ENCODE measurements around the gene KIAA1958. TPM values are rescaled to one million over a fixed set of nuclear protein-coding genes. Genes with fewer than 3 reads are reported as not detected.

Gene KIAA1958
- total and polyA plus RNA-seq, 2 experiments from 2014 or later = 9.4 to 41.7 TPM

DNA sequence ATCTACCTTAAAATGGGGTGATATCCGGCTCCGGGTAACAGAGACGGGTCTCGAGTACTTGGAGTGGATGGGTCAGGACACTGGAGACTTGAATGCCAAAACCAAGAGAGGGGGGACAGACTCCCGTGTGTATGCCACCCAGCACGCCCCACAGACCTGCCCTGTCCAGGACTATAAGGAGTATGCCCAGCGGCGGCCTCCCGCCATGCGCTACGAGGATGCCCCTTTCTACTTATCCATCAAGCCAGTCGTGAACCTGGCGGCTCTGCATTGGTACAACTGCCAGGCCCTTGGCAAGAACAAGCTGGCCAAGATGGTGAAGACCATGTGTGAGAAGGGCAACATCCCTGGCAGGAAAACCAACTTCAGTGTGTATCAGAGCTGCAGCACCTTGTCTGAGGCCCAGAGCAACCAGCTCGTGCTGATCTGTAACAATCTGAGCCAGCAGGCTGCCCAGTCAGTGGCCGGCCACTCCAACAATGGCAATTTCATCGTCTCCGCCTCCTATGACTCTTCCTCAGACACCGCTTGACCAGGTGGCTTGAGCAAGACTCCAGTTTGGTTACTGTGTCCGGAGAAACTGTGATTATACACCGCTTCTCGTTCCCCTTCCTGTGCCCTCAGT is 131.9 kb downstream of the KIAA1958 start:
- peak; percentile 73 for ATAC-seq
- Histone ChIP-seq H3K27me3 (ENCODE audit: insufficient read depth) (no peaks in the 10 kb centered on the region), H3F3A (replicated peaks; ENCODE audit: low read depth) (no peaks in the 10 kb centered on the region), H3K79me2 (replicated peaks; ENCODE audit: insufficient read depth) (peaks cover 20% of the 10 kb centered on the region), H4K20me1 (replicated peaks; ENCODE audit: insufficient read depth) (no peaks in the 10 kb centered on the region; the same call in none of the 2 replicates), H2AFZ (no peak overlapping the region), H3K36me3 (ENCODE audit: insufficient read depth) (no peaks in the 10 kb centered on the region), H3K4me2 (no peak overlapping the region), H3K27ac (ENCODE audit: low read depth) (no peak overlapping the region), H3K4me1 (ENCODE audit: insufficient read depth) (peaks cover 25% of the 10 kb centered on the region), H3K9me2 (ENCODE audit: insufficient read depth) (no peaks in the 10 kb centered on the region), H3K4me3 (no peak overlapping the region)
- H3K36me3 Mint-ChIP-seq (ENCODE audit: low read depth) = no peaks in the 10 kb centered on the region
- TF ChIP-seq ZNF331 (CRISPR knock-in tag; IDR thresholded peaks at IDR 0.05; ENCODE audit: low read depth) = no peak
- TF ChIP-seq NANOG (IDR thresholded peaks at IDR 0.05; ENCODE audit: borderline replicate concordance) = no peak
- no peak for TF ChIP-seq CREB1 (CRISPR knock-in tag; IDR thresholded peaks at IDR 0.05; ENCODE audit: low read depth)
- TF ChIP-seq, protein P1, sequence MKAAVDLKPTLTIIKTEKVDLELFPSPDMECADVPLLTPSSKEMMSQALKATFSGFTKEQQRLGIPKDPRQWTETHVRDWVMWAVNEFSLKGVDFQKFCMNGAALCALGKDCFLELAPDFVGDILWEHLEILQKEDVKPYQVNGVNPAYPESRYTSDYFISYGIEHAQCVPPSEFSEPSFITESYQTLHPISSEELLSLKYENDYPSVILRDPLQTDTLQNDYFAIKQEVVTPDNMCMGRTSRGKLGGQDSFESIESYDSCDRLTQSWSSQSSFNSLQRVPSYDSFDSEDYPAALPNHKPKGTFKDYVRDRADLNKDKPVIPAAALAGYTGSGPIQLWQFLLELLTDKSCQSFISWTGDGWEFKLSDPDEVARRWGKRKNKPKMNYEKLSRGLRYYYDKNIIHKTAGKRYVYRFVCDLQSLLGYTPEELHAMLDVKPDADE (IDR thresholded peaks at IDR 0.05) = no peak
- no peak for TF ChIP-seq EZH2phosphoT487 (IDR thresholded peaks at IDR 0.05; ENCODE audit: unreplicated experiment)
- TF ChIP-seq ZNF114 (CRISPR knock-in tag; IDR thresholded peaks at IDR 0.05) = no peak
- no peak for TF ChIP-seq POLR2AphosphoS5 (IDR thresholded peaks at IDR 0.05; ENCODE audit: low read depth)
- TF ChIP-seq JUNB (IDR thresholded peaks at IDR 0.05; ENCODE audit: unreplicated experiment) = no peak
- TF ChIP-seq, protein P2, sequence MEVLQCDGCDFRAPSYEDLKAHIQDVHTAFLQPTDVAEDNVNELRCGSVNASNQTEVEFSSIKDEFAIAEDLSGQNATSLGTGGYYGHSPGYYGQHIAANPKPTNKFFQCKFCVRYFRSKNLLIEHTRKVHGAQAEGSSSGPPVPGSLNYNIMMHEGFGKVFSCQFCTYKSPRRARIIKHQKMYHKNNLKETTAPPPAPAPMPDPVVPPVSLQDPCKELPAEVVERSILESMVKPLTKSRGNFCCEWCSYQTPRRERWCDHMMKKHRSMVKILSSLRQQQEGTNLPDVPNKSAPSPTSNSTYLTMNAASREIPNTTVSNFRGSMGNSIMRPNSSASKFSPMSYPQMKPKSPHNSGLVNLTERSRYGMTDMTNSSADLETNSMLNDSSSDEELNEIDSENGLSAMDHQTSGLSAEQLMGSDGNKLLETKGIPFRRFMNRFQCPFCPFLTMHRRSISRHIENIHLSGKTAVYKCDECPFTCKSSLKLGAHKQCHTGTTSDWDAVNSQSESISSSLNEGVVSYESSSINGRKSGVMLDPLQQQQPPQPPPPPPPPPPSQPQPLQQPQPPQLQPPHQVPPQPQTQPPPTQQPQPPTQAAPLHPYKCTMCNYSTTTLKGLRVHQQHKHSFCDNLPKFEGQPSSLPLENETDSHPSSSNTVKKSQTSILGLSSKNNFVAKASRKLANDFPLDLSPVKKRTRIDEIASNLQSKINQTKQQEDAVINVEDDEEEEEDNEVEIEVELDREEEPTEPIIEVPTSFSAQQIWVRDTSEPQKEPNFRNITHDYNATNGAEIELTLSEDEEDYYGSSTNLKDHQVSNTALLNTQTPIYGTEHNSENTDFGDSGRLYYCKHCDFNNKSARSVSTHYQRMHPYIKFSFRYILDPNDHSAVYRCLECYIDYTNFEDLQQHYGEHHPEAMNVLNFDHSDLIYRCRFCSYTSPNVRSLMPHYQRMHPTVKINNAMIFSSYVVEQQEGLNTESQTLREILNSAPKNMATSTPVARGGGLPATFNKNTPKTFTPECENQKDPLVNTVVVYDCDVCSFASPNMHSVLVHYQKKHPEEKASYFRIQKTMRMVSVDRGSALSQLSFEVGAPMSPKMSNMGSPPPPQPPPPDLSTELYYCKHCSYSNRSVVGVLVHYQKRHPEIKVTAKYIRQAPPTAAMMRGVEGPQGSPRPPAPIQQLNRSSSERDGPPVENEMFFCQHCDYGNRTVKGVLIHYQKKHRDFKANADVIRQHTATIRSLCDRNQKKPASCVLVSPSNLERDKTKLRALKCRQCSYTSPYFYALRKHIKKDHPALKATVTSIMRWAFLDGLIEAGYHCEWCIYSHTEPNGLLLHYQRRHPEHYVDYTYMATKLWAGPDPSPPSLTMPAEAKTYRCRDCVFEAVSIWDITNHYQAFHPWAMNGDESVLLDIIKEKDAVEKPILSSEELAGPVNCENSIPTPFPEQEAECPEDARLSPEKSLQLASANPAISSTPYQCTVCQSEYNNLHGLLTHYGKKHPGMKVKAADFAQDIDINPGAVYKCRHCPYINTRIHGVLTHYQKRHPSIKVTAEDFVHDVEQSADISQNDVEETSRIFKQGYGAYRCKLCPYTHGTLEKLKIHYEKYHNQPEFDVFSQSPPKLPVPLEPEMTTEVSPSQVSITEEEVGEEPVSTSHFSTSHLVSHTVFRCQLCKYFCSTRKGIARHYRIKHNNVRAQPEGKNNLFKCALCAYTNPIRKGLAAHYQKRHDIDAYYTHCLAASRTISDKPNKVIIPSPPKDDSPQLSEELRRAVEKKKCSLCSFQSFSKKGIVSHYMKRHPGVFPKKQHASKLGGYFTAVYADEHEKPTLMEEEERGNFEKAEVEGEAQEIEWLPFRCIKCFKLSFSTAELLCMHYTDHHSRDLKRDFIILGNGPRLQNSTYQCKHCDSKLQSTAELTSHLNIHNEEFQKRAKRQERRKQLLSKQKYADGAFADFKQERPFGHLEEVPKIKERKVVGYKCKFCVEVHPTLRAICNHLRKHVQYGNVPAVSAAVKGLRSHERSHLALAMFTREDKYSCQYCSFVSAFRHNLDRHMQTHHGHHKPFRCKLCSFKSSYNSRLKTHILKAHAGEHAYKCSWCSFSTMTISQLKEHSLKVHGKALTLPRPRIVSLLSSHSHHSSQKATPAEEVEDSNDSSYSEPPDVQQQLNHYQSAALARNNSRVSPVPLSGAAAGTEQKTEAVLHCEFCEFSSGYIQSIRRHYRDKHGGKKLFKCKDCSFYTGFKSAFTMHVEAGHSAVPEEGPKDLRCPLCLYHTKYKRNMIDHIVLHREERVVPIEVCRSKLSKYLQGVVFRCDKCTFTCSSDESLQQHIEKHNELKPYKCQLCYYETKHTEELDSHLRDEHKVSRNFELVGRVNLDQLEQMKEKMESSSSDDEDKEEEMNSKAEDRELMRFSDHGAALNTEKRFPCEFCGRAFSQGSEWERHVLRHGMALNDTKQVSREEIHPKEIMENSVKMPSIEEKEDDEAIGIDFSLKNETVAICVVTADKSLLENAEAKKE (CRISPR knock-in tag; IDR thresholded peaks at IDR 0.05) = no peak
- no peak for TF ChIP-seq STAT1 (IDR thresholded peaks at IDR 0.05; ENCODE audit: unreplicated experiment)
- TF ChIP-seq, protein P3, sequence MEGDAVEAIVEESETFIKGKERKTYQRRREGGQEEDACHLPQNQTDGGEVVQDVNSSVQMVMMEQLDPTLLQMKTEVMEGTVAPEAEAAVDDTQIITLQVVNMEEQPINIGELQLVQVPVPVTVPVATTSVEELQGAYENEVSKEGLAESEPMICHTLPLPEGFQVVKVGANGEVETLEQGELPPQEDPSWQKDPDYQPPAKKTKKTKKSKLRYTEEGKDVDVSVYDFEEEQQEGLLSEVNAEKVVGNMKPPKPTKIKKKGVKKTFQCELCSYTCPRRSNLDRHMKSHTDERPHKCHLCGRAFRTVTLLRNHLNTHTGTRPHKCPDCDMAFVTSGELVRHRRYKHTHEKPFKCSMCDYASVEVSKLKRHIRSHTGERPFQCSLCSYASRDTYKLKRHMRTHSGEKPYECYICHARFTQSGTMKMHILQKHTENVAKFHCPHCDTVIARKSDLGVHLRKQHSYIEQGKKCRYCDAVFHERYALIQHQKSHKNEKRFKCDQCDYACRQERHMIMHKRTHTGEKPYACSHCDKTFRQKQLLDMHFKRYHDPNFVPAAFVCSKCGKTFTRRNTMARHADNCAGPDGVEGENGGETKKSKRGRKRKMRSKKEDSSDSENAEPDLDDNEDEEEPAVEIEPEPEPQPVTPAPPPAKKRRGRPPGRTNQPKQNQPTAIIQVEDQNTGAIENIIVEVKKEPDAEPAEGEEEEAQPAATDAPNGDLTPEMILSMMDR (conservative IDR thresholded peaks at IDR 0.05; ENCODE audit: low read depth in 2 of 2) = no peak
- no peak for TF ChIP-seq EZH2 (IDR thresholded peaks at IDR 0.05; ENCODE audit: low read depth, unreplicated experiment)
- TF ChIP-seq, protein P4, sequence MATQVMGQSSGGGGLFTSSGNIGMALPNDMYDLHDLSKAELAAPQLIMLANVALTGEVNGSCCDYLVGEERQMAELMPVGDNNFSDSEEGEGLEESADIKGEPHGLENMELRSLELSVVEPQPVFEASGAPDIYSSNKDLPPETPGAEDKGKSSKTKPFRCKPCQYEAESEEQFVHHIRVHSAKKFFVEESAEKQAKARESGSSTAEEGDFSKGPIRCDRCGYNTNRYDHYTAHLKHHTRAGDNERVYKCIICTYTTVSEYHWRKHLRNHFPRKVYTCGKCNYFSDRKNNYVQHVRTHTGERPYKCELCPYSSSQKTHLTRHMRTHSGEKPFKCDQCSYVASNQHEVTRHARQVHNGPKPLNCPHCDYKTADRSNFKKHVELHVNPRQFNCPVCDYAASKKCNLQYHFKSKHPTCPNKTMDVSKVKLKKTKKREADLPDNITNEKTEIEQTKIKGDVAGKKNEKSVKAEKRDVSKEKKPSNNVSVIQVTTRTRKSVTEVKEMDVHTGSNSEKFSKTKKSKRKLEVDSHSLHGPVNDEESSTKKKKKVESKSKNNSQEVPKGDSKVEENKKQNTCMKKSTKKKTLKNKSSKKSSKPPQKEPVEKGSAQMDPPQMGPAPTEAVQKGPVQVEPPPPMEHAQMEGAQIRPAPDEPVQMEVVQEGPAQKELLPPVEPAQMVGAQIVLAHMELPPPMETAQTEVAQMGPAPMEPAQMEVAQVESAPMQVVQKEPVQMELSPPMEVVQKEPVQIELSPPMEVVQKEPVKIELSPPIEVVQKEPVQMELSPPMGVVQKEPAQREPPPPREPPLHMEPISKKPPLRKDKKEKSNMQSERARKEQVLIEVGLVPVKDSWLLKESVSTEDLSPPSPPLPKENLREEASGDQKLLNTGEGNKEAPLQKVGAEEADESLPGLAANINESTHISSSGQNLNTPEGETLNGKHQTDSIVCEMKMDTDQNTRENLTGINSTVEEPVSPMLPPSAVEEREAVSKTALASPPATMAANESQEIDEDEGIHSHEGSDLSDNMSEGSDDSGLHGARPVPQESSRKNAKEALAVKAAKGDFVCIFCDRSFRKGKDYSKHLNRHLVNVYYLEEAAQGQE (IDR thresholded peaks at IDR 0.05; ENCODE audit: unreplicated experiment) = no peak
- no peaks in the 10 kb centered on the region for H3K9me3 Mint-ChIP-seq
- no peak for DNase-seq (ENCODE audit: low spot score)
- H3K27ac Mint-ChIP-seq = no peak overlapping the region
- peaks cover 1% of the 10 kb centered on the region for H3K27me3 Mint-ChIP-seq (ENCODE audit: insufficient read depth, low read depth, poor library complexity)
- no peak overlapping the region for H3K4me3 Mint-ChIP-seq
- H3K4me1 Mint-ChIP-seq = peaks cover 32% of the 10 kb centered on the region
